Activated T-cell treated with anti-CD3 and anti-CD28 coated beads, Interleukin-2, amount 50 U/mL, for 72 hours (primary cell): ENCODE measurements around the gene MAVS. TPM values are rescaled to one million over a fixed set of nuclear protein-coding genes. Genes with fewer than 3 reads are reported as not detected.

Experiments
- ATAC-seq, 2 donors: fragments of 150-1000 bp; cut with Tn5 transposase; replicated peaks in 1 of 2; 2 replicates each; pipeline ENCODE4 v1.10.0; 2021; ENCODE audit warnings: moderate library complexity in 2 of 2, mild to moderate bottlenecking in 1 of 2
- DNase-seq, 2 donors: peaks; one replicate each; pipeline ENCODE4 v3.0.0; 2021 to 2022; ENCODE audit warnings: mixed read lengths in 1 of 2
- H3K27ac Mint-ChIP-seq: one replicate; pipeline ENCODE4 v1.8.0; 2022; ENCODE audit warnings: mild to moderate bottlenecking, moderate library complexity, mixed read lengths
- H3K27me3 Mint-ChIP-seq: one replicate; pipeline ENCODE4 v1.8.0; 2022; ENCODE audit warnings: low read depth, mixed read lengths
- H3K36me3 Mint-ChIP-seq, 2 donors: one replicate each; pipeline ENCODE4 v1.8.0; 2022; ENCODE audit warnings: mixed read lengths in 2 of 2, mild to moderate bottlenecking in 1 of 2; ENCODE audit not compliant: insufficient read depth in 2 of 2
- H3K4me1 Mint-ChIP-seq: one replicate; pipeline ENCODE4 v1.8.0; 2022; ENCODE audit warnings: low read depth, mixed read lengths
- H3K4me3 Mint-ChIP-seq, 2 donors: one replicate each; pipeline ENCODE4 v1.8.0; 2022; ENCODE audit warnings: mild to moderate bottlenecking in 2 of 2, mixed read lengths in 2 of 2, moderate library complexity in 2 of 2
- H3K9me3 Mint-ChIP-seq, 2 donors: one replicate each; pipeline ENCODE4 v1.8.0; 2022; ENCODE audit warnings: mixed read lengths in 2 of 2
- total RNA-seq, 2 donors: library from RNA; stranded (reverse); gene quantifications; one replicate each; pipeline ENCODE4 v1.2.3, GENCODE V29; 2022

Gene MAVS
- total RNA-seq, 2 donors from 2014 or later: 27.9 to 29.8 TPM

- Mint-ChIP-seq H3K27me3 (no peaks in the 10 kb centered on the region), H3K36me3 (peaks cover 9 to 29% of the 10 kb centered on the region in 2 donors), H3K27ac (no peak overlapping the region), H3K9me3 (no peaks in the 10 kb centered on the region), H3K4me3 (no peak overlapping the region), H3K4me1 (peaks cover 43% of the 10 kb centered on the region)
- DNase-seq: no peak
- no peak for ATAC-seq
Observed at GRCh38 chr20:3804781-3805180, 41.9 kb upstream of the MAVS start.

- Mint-ChIP-seq H3K4me3 (no peak overlapping the region), H3K27me3 (no peaks in the 10 kb centered on the region), H3K36me3 (peaks cover 3 to 12% of the 10 kb centered on the region in 2 donors), H3K9me3 (no peaks in the 10 kb centered on the region), H3K27ac (no peak overlapping the region), H3K4me1 (peaks cover 51% of the 10 kb centered on the region)
- ATAC-seq: no peak
- no peak for DNase-seq
Observed at GRCh38 chr20:3808544-3808943, 38.1 kb upstream of the MAVS start.

DNA sequence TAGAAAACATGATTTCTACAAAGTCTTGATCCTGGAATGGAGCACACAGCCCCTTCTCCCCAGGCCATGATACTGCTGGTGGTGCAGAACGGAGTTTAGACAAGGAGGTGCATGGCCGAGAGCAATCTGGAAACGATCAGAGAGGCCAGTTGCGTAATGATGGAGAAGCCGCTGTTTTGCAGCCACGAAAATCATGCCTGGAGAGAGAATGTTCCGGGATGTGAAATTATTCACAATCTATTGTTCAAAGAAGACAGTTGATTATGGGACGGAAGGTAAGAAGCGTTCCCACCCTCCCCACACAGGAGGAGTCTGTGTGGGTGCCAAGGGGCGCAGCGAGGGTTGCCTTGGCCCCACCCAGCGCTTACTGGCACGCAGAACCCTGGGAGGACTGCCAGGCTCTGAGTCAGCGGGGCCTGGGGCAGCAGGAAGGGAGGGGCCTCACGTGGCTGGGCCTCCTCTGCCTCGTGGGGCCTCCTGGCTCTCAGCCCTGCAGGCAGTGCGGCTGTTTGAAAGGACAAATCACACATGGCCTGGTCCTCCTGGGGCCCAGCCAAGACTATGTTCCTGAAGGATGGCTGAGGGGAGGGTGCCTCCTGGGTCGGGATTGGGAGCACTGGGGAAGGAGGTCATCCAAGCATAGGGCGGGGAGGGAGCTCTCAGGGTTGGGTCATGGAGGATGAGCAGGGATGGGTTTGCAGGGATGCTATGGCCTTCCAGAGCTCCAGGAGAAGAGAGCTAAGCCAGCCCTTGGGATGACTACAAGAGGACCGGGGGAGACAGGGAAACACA is 35.0 kb upstream of the MAVS start:
- ATAC-seq (peak; percentile 92 to 94), DNase-seq (peak; percentile 94 to 96)
- Mint-ChIP-seq H3K27ac (peak overlapping the region; percentile 95), H3K4me3 (peak overlapping the region; percentile 91 to 97), H3K4me1 (peaks cover 67% of the 10 kb centered on the region), H3K36me3 (peaks cover 0 to 2% of the 10 kb centered on the region in 2 donors), H3K9me3 (no peaks in the 10 kb centered on the region), H3K27me3 (no peaks in the 10 kb centered on the region)

- ATAC-seq (no peak), DNase-seq (no peak)
- Mint-ChIP-seq H3K27me3 (no peaks in the 10 kb centered on the region), H3K36me3 (peaks cover 0 to 2% of the 10 kb centered on the region in 2 donors), H3K4me1 (peaks cover 67% of the 10 kb centered on the region), H3K4me3 (peak overlapping the region; percentile 91 to 97), H3K27ac (peak overlapping the region; percentile 95), H3K9me3 (no peaks in the 10 kb centered on the region)
Observed at GRCh38 chr20:3812259-3812681, 34.4 kb upstream of the MAVS start.

- H3K4me1 Mint-ChIP-seq: peaks cover 66% of the 10 kb centered on the region
- no peaks in the 10 kb centered on the region for H3K27me3 Mint-ChIP-seq
- H3K9me3 Mint-ChIP-seq: no peaks in the 10 kb centered on the region
- peak overlapping the region; percentile 6 for H3K27ac Mint-ChIP-seq
- peak overlapping the region; percentile 28 to 54 for H3K4me3 Mint-ChIP-seq
- no peak for DNase-seq
- peaks cover 0 to 2% of the 10 kb centered on the region in 2 donors for H3K36me3 Mint-ChIP-seq
- peak in 1 of 2 donors; percentile 0 for ATAC-seq
Observed at GRCh38 chr20:3812975-3813847, 33.4 kb upstream of the MAVS start.

GRCh38 chr20:3813848-3814581 is 32.6 kb upstream of the MAVS start:
- Mint-ChIP-seq H3K4me3 (peak overlapping the region; percentile 28 to 54), H3K27me3 (no peaks in the 10 kb centered on the region), H3K36me3 (peaks cover 0 to 2% of the 10 kb centered on the region in 2 donors), H3K4me1 (peaks cover 73% of the 10 kb centered on the region), H3K9me3 (no peaks in the 10 kb centered on the region), H3K27ac (no peak overlapping the region)
- peak; percentile 41 to 55 for DNase-seq
- peak; percentile 39 to 47 for ATAC-seq

DNA sequence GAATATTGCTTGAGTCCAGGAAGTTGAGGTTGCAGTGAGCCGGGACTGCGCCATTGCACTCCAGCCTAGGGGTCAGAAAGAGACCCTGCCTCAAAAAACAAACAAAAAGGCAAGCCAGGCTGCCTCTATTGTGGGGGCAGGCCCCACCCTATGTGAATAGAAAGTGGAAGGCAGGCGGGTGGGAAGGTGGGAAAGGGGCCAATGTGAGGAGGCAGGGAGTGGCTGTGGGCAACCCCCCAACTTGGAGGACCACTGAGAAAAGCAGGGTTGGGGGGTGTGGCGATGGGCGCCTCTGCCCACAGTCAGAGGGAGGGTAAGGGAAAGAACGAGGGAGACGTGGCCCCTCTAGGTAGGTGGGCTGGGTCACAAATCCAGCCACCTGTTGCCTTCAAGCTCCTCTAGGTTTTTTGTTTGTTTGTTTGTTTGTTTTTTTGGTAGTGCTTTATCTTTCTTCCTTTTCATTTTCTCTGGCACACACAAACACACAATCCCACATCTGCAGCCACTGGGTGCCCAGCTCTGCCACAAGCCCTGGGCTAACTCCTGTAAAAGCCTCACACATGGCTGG is 31.6 kb upstream of the MAVS start:
- H3K9me3 Mint-ChIP-seq: no peaks in the 10 kb centered on the region

DNA sequence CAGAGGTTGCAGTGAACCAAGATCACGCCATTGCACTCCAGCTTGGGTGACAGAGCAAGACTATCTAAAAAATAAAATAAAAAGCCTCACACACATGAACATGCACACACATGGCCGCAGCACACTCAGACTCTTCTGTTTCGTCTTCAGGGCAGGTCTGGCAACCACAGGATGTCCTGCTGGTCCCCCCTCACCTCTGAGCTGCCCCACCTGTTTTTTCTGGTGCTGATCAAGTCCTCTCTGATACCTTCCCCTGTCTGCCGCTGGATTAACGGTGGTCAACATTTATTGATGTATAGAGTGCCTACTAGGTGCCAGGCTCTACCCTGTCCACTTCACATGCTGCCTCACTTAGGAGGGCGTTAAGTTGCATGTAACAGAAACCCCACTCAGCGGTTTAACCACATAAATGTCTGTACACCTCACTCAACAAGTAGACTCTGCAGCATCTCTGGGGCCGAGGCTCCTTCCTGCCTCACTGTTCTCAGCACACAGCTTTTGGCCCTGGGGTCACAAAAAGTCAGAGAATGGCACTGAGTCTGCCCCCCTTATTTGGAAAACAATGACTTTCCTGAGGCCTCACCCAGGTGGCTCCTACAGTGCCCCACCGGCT is 30.8 kb upstream of the MAVS start:
- peak; percentile 50 to 51 for DNase-seq
- Mint-ChIP-seq H3K36me3 (peaks cover 0 to 2% of the 10 kb centered on the region in 2 donors), H3K4me1 (peaks cover 80% of the 10 kb centered on the region), H3K9me3 (no peaks in the 10 kb centered on the region), H3K27ac (peak overlapping the region; percentile 74), H3K4me3 (peak overlapping the region; percentile 64 to 82), H3K27me3 (no peaks in the 10 kb centered on the region)
- ATAC-seq: no peak

More for the DNA sequence above, 31.6 kb upstream of the MAVS start:
- DNase-seq (no peak), ATAC-seq (no peak)
- peak overlapping the region; percentile 74 for H3K27ac Mint-ChIP-seq
- H3K4me3 Mint-ChIP-seq: peak overlapping the region in 1 of 2 donors; percentile 5
- peaks cover 83% of the 10 kb centered on the region for H3K4me1 Mint-ChIP-seq
- H3K27me3 Mint-ChIP-seq: no peaks in the 10 kb centered on the region
- peaks cover 0 to 2% of the 10 kb centered on the region in 2 donors for H3K36me3 Mint-ChIP-seq

DNA sequence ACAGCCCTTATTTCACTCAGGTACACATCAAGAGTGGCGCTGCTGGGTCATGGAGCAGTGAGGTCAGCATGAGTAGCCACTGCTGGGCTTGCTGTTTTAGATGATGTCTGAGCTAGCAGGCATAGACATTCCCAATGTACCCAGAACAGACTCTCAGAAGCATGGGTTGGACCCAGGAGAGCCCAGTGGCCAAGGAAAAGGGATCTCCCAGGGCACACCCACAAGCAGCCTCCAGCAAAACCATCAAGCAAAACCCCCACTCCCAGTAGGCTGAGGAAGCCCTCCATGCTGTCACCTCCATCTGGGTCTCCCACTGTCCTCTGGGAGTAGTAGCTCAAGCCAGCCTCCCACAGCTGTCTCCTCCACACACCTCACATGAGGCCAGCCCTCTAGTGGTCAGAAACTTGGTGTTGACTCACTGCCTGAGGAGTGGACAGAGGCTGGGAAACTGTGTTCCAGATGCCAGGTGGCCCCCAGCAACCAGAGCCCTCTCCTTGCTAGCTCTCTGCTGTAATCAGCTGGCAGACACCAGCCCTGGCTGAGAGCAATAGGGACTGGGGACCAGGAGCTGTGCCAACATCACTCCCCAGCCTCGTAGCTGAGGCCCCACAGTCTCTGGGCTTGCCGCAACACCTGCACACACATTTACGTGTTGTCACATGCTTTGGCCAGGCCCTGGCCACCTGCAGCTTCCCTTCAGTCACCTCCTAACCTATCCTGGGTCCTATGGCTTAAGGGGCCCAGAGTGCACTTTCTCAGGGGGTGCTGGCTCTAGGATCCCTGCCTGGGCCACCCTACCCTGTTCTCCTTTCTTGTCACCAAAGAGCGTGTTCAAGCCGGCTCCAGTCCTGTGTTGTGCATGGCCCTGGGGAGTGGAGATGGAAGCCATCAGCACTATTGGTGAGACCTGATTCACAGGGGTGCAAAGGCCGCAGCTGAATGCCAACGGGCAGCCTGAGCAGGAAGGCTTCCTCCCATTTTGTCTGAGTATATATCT is 28.2 kb upstream of the MAVS start:
- Mint-ChIP-seq H3K4me1 (peaks cover 66% of the 10 kb centered on the region), H3K4me3 (peak overlapping the region; percentile 61 to 66), H3K27me3 (no peaks in the 10 kb centered on the region), H3K36me3 (no peaks in the 10 kb centered on the region), H3K27ac (peak overlapping the region; percentile 68), H3K9me3 (no peaks in the 10 kb centered on the region)
- ATAC-seq: no peak
- peak in 1 of 2 donors; percentile 44 for DNase-seq

DNA sequence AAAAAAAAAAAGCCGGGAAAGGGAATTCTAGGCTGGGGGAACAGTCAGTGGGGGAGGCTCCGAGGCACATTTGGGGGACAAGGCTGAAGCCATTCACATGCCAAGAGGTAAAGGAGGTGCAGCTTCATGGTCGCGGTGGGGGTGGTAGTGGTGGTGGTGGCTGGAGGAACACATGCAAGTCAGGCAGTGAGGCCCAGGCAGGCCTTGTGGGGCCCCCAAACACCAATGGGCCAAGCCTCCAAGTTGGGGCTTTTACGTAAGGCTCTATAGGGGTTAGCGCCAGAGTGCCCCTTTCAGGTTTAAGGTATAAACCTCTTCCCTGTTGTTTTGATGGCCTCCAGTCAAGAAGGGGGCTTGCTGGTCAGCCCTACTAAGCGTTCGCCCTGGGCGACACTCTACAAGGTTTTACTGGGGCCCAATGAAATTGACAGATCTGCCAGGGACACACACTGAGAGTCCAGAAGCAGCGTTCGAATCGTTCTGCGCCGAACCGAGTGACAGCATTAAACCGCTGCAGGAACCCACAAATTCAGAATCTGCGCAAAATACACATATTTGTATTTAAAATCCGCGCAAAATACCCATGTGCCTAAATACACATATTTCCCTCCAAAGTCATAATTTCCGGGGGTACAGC is 27.1 kb upstream of the MAVS start:
- Mint-ChIP-seq H3K27ac (peak overlapping the region; percentile 95), H3K27me3 (no peaks in the 10 kb centered on the region), H3K9me3 (no peaks in the 10 kb centered on the region), H3K4me1 (peaks cover 59% of the 10 kb centered on the region), H3K4me3 (peak overlapping the region; percentile 82 to 93), H3K36me3 (no peaks in the 10 kb centered on the region)
- ATAC-seq: no peak
- DNase-seq: peak in 1 of 2 donors; percentile 27
